ENCODE measurements around the gene ISX.
"Not testable (repeated sequence)": the region's sequence is repeated elsewhere in the genome, so short reads cannot be mapped to it uniquely, and the experiment has no call there.

Gene ISX

GRCh38 chr22:35065796-35066218 is at the start of gene ISX:
TSS of gene ISX (plus strand) at chr22:35066158. CDS start at chr22:35067088, 930 bp downstream.
- DNase-seq, result no peak

DNA sequence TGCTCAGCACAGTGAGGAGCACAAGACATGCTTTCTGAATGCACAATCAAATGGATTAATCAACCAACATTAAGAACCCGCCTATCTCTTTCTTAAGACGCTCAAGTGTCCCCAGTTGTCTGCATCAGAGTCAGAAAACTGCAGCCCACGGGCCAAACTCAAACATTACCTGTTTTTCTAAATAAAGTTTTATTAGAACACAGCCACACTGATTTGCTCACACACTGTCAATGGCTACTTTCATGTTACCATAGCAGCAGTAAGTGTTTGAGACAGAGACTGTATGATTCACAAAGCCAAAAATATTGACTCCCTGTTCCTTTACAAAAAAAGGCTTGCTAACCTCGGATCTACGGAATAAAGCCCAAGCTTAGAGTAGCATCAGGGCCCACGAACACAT is 49.0 kb upstream of the ISX start:
- DNase-seq, result no peak

- DNase-seq, result no peak
Measured at GRCh38 chr22:35018995-35019394, 47.0 kb upstream of the ISX start.

- DNase-seq, result no peak
Measured at GRCh38 chr22:35020517-35020916, 45.4 kb upstream of the ISX start.

DNA sequence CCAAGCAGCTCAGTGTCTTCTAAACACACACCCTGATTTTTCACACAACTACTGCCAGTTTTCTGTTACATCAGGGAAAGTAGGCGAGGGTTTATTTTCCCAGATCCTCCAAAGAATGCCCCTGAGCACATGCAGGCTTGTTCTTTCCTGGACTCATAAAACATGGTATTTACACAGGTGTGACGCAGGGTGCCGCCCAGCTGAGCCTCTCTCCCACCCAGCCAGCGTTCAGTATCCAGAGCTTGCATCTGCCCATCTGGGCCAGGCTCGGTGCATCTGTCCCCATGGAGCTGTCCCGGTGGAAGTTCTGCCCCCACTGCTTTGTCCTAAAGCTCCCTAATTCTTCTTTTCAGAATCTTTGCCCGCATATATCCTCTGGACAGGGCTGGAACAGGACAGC is 44.8 kb upstream of the ISX start:
- no peak for DNase-seq

DNA sequence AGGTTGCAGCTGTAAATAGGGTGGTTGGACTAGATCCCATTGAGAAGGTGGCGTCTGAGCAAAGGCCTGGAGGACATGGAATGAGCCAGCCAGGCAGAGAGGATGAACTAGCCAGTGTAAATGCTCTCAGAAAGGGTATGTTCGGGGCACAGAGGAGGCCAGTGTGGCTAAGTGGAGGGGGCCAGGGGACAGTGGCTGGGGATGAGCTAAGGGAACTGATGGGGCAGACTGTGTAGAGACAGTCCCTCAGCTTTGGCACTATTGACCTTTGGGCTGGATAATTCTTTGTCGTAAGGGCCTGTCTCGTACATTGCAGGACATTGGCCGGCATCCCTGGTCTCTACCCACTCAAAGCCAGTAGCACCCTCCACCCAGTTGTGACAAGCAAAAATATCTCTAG is 43.7 kb upstream of the ISX start:
- no peak for DNase-seq

- no peak for DNase-seq
Measured at GRCh38 chr22:35023692-35024363, 42.1 kb upstream of the ISX start.

DNA sequence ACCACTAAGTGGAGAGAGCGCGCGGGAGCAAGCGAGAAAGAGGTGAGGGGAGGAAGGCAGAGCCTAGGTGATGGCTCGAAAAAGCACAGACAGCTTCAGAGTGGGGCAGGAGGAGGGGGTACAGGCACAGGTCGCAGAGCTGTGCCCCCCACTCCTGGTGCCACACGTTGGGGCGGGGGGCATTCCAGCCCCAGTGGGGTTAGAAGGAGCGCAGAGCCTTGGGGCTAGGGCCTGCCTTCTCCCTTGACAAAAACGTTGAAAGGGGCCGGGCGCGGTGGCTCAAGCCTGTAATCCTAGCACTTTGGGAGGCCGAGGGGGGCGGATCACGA is 41.6 kb upstream of the ISX start:
- DNase-seq, result no peak

- not testable (repeated sequence) for DNase-seq
Measured at GRCh38 chr22:35030112-35030511, 35.8 kb upstream of the ISX start.

DNA sequence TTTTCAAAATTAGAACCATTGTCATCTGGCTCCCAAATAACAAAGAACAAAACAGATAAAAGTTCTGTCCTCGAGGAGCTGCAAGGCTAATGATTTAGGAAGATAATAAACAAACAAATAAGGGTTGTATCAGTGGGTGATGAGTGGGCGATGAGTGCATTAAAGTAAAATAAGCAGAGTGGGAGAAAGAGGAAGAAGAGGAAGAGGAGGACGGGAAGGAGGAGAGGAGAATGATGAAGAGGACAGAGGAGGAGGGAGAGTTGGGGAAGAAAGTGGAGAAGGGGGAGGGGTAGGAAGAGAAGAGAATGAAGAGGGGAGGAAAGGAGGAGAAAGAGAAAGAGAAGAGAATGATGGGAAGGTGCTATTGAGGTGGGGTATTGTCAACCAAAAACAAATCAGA is 33.4 kb upstream of the ISX start:
- DNase-seq, result no peak

DNA sequence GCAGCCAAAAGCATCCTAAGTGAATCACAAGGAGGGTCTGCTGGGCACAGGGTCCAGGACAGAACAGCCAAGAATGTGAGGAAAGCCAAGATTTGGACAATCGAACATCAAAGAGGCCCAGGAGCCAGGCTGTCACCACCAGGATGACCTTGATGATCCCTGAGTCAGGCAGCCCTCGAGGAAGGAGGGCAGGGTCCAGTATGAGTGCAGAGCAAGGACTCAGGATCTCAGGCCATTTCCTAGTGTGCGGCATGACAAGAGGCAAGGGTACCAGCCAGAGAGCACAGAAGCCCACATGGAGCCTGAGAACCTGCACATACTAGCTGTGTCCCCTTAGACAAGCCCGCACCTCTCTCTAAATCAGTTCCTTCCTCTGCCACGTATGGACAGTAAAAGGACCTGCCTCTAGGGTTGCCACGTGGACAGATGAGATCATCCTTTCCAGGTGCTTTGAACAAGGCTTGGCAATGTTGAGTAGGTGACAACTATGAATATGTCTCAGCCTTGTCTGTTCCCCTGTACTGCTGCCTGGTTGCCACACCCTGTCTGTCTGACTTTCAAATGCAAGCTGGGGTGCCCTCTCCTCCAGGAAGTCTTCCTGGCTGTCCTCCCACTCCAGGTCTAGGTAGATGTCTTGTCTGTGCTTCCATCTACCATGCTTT is 32.2 kb upstream of the ISX start:
- DNase-seq, result no peak

GRCh38 chr22:35034963-35035362 is 31.0 kb upstream of the ISX start:
- no peak for DNase-seq

DNA sequence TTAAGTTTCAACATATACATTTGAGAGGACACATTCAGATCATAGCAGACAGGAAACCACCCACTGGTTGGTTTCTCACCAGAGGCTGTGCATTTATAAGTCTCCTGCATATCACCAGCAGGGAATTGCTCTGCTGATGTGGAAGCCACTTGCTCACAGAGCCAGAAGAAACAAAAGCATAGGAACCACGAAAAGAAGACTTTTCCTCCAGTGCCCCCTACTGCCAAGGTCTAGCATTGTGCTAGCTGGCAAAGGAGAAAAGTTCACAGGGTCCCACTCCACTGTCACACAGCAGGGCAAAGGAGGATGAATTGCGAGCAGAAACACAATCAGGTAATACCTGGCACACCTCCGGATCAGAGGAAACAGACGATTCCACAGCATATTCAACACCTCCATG is 28.9 kb upstream of the ISX start:
- no peak for DNase-seq

GRCh38 chr22:35039625-35040024 is 26.3 kb upstream of the ISX start:
- no peak for DNase-seq

- DNase-seq, result no peak
Measured at GRCh38 chr22:35043252-35043933, 22.6 kb upstream of the ISX start.

- DNase-seq, result no peak
Measured at GRCh38 chr22:35043934-35044319, 22.0 kb upstream of the ISX start.

- no peak for DNase-seq
Measured at GRCh38 chr22:35044607-35045390, 21.2 kb upstream of the ISX start.

DNA sequence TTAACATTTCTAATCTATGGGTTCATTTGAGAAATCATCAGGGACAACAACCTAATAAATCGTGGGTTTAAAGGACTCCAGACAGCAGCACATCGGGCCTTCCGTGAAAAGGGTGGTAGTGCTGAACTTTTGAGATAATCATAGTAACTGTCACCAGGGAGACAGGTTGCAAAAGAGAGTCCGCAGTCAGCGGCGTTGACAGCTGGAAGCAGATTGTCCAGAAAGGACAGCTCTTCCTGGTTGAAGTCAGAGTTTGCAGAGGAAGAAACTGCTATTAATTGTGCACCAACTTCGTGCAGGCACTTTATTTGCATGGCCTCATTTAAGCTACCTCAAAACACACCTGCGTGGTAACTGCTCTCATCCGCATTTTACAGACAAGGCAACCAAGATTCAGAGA is 20.5 kb upstream of the ISX start:
- DNase-seq, result no peak

DNA sequence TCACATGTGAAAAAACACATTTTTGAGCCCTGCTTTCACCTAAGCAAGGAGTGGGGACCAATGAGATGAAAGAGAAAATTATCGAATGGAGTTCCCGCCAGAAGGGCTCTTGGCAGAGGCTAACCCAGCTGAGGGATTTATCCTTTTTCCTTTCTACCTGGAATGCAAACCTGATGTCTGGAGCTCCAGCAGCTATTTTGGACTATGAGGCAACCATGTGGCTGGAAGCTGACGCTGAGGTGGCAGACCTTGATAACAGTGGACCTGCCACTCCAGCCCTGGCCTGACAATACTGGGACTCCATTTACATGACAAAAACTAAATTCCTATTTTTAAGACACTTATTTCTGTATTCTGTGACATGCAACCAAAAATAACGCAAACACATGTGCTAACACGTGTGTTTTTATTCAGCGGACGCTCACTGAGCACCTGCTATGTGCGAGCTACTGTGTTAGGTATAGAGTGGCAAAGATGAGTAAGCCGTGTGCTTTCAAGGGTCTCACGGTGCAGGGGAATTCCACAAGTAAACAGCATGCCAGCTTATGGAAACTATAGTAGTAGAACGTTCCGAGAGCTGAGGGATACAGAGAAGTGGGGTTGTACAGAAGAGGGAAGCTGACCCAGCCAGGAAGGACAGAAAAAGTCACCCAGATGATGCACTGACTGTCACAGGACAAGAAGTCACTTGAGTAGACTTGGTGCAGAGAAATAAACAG is 19.1 kb upstream of the ISX start:
- no peak for DNase-seq

GRCh38 chr22:35050038-35050437 is 15.9 kb upstream of the ISX start:
- not testable (repeated sequence) for DNase-seq

DNA sequence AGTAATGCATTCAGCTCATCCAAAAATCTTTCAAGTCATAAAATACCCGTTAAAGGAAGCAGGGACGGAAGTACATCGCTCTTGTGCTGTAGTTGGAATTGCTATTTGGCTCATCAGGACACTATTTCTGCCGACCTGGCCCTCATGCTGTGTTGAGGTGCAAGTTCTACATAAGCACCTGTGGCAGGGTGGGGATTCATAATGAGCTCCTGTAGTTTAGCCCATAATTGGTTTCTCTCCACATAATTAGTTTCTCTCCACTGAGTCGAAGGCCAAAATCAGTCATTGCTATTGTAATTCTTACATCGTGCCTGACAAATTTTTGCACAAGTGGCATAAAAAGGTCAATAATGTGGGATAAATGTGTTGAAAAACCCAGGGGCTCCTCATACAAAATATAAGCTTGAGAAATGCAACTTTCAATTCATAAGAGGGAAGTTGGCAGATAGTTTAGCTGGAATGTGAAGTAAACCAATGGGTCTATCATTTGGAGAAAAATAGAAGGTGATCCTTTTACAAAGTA is 14.9 kb upstream of the ISX start:
- DNase-seq, result no peak

DNA sequence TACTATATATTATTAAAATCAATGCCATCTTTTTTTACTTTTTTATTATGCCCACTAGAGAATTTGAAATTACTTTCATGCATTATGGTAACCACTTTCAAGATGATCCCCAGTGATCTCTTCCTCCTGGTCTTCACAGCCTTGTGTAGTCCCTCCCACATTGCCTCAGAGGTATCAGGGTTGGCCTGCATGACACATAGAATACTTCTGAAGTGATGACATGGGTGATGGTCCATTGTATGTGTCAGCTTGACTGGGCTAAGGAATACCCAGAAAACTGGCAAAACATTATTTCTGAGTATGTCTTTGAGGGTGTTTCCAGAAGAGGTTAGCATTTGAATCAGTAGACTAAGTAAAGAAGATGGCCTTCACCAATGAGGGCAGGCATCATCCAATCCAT is 14.2 kb upstream of the ISX start:
- DNase-seq, result no peak

All from GF-D8 (cell line).